DMS114 treated with DMSO at 0.1 percent for 48 hours (cell line): ENCODE data around the gene C7orf57.
A peak's percentile ranks its signal among the peaks of the same experiment; 100 is the strongest.
"Not testable (repeated sequence)": the region's sequence is repeated elsewhere in the genome, so short reads cannot be mapped to it uniquely, and the experiment has no call there.

Source experiments
- DNase-seq: peaks from one replicate; lab custom pipeline; 2025; ENCODE audit not compliant: unreplicated experiment; lab: John Stamatoyannopoulos, UW

C7orf57 gene

GRCh38 chr7:48035301-48035966, at the start of gene C7orf57:
Gene C7orf57 (plus strand): TSS chr7:48035543. CDS start chr7:48036309, 766 bp downstream.
- peak; percentile 91 for DNase-seq

GRCh38 chr7:47988496-47989386, 46.6 kb upstream of the C7orf57 start:
- no peak for DNase-seq

GRCh38 chr7:47989607-47990400, 45.5 kb upstream of the C7orf57 start:
- not testable (repeated sequence) for DNase-seq

DNA sequence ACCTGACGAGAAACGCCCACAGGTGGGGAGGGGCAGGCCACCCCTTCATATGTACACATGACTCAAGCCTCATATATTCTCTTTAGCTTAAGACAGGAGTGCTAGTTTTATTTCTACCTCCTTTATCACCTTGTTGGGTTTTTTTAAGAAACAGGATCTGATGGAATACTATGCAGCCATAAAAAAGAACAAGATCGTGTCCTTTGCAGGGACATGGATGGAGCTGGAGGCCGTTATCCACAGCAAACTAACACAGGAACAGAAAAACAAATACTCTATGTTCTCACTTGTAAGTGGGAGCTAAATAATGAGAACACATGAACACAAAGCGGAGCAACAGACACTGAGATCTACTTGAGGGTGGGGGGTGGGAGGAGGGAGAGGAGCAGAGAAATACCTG, 44.8 kb upstream of the C7orf57 start:
- no peak for DNase-seq

GRCh38 chr7:47991270-47991669, 44.1 kb upstream of the C7orf57 start:
- DNase-seq: no peak

GRCh38 chr7:47991741-47992311, 43.5 kb upstream of the C7orf57 start:
- peak; percentile 91 for DNase-seq

DNA sequence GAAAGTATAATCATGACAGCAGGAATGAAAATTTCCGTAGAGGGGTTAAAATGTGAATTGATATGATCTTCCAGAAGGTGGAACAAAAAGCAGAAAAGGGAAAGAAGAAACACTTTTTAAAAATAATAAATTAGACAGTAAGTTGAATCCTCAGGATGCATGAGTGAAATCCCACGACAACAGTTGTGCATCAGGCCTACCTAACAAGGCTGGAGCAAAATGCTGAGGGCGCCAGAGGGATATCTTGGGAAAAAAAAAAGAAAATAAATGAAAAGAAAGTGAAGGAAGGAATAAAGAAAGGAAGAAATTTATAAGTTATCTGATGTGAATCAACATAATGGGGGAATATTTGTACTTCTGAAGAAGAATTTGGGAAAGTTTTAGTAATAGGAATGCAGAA, 42.9 kb upstream of the C7orf57 start:
- DNase-seq: no peak

GRCh38 chr7:47999413-47999812, 35.9 kb upstream of the C7orf57 start:
- no peak for DNase-seq

DNA sequence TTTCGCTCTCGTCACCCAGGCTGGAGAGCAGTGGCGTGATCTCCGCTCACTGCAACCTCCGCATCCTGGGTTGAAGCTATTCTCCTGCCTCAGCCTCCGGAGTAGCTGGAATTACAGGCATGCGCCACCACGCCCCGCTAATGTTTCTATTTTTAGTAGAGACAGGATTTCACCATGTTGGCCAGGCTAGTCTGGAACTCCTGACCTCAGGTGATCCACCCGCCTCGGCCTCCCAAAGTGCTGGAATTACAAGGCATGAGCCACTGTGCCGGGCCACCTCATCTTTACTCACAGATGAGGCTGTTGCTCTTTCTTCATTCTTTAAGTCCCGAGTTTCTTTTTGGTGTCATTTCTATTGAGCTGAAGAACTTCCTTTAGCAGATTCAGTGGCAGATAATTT, 35.2 kb upstream of the C7orf57 start:
- not testable (repeated sequence) for DNase-seq

DNA sequence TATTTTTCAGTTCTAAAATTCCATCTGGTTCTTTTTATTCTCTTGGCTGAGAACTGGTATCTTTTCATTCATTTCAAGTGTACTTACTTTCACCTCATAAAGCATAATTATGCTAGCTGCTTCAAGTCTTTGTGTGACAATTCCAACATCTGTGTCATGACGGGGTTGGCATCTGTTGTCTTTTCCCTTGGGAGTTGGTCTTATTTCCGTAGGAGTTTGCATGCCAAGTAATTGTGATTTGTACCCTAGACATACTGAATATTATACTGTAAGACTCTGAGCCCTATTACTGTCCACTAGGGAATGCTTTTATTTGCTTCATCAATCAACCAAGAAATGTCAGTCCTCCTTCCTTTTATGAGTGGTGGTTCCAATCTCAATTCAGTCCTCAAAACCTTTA, 31.3 kb upstream of the C7orf57 start:
- DNase-seq: no peak

- DNase-seq: no peak
These were observed 30.7 kb upstream of the C7orf57 start for GRCh38 chr7:48004638-48005037.

GRCh38 chr7:48006866-48007265, 28.5 kb upstream of the C7orf57 start:
- no peak for DNase-seq

- no peak for DNase-seq
These were observed 26.1 kb upstream of the C7orf57 start for GRCh38 chr7:48009257-48009656.

- no peak for DNase-seq
These were observed 25.4 kb upstream of the C7orf57 start for GRCh38 chr7:48009954-48010353.

DNA sequence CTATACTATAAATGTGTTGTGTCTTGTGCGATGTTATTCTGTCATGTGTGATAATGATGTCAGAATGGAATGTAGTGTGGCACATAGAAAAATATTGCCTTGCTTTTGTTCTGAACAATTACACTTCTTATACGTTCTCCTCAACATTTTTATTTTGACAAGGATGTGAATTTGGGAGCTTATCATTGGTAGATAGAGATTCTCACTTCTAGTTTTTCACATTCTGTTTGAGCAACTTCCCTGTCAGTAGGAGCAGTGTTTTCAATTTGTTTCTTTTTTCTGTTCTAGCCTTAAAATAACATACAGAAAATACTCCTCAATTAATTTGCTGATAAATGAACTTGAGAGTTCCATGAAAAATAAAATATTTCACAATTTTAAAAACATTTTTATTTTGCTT, 24.0 kb upstream of the C7orf57 start:
- DNase-seq: no peak

- no peak for DNase-seq
These were observed 23.4 kb upstream of the C7orf57 start for GRCh38 chr7:48011951-48012350.

DNA sequence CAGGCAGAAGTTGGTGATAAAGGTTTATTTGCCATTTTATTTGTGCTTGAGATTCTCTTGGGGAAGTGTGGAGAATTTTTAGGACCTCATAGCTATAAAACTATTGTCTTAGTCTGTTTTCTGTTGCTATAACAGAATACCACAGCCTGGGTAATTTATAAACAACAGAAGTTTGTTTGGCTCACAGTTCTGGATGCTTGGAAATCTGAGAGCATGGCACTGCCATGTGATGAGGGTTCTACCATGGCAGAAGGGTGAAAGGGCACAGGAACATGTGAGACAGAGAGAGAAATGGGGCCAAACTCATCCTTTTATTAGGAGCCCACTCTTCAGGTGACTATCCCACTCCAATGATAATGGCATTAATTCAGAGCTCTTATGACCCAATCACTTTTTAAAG, 18.7 kb upstream of the C7orf57 start:
- DNase-seq: no peak

GRCh38 chr7:48017674-48018073, 17.7 kb upstream of the C7orf57 start:
- no peak for DNase-seq

- DNase-seq: no peak
These were observed 9.7 kb upstream of the C7orf57 start for GRCh38 chr7:48025624-48026023.

DNA sequence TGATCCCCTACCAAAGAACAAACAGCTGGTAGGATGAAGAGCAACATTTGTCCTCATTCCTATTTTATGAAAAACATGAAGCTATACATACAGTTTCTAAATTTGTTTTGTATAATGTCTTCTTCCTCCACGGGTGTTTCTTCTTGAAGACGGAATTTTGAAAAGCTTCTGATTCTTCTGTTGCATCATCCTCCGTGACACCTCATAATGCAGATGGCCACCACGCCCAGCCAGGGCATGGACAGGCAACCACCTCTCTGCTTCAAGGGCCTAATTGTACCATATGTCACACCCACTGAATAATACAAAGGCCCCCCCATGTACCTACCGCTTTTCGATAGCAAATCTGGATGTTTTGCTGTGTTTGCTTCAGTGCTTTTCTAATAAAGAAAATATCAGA, 6.4 kb upstream of the C7orf57 start, which contains the start of gene SUN3:
SUN3 (minus strand) TSS at position 170 of the 400 bp plus-strand sequence; CDS start at position 1, 169 bp downstream.
- no peak for DNase-seq

- DNase-seq: no peak
These were observed 4.2 kb upstream of the C7orf57 start for GRCh38 chr7:48031111-48031510.
